ENCODE measurements around the gene RNU4-1.

Gene RNU4-1

DNA sequence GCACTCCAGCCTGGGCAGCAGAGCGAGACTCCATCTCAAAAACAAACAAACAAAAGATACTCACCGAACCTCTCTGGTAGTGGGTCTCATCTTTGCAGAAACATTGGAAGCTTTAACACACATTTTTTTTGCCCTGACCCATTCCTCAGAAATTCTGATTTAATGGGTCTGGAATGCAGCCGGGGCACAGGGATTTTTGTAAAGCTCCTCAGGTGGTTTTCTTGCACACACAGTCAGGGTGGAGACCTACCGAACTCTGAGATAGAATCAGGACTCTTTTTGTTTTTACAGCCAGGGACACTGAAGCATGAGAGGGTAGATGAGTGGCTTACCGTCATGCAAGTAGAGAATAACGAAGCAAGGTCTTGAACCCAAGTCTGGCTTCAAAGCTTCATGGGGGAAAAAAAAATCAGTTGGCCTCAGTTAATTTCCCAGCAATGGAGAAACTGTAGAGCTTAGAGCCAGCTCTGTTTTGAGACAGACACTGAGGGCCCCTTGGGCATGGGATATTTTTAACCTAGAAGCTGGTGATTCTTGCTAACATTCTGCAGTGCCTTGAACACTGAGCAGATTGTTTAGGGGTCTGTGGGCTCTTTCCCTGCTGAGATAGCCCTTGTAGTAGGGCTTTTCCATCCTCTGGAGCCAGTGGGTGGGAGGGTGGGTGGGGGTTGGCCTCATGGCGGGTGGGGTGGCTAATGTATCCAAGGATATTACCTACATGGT is 6.1 kb downstream of the RNU4-1 start:
- no peak overlapping the region for H3K9ac ChIP-seq (ENCODE audit: low read length)
- H3K27ac ChIP-seq (ENCODE audit: low read depth, low read length): no peak overlapping the region
- H3K27me3 ChIP-seq (ENCODE audit: control insufficient read depth in 1 of 2, insufficient read depth in 2 of 2, low read length in 2 of 2): no peaks in the 10 kb centered on the region
- no peaks in the 10 kb centered on the region for H3K36me3 ChIP-seq (ENCODE audit: insufficient read depth, low read length)
- H3K9me3 ChIP-seq (ENCODE audit: low read length): no peaks in the 10 kb centered on the region
- H3K4me1 ChIP-seq (ENCODE audit: insufficient read depth, low read length): no peaks in the 10 kb centered on the region
- H3K4me3 ChIP-seq (ENCODE audit: low read depth in 1 of 2, low read length in 2 of 2): no peak overlapping the region

DNA sequence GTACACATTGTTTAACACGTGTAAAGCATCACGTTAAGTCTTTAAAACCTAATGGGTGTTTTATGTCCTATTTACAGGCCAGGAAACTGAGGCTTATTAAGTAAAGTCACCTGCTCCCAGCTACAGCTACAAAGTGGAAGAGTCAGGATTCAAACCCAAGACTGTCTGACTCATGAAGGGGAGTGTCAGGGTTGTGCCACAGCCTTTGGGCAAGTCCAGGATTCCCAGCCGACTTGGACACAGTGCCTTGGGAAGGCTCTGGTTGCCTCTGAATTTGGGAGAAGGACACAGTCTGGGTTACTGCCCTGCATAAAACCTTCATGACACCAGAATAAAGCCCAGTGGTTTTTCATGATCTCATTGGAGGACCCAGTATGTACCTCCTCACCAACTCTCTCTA is 8.7 kb downstream of the RNU4-1 start:
- no peaks in the 10 kb centered on the region for H3K36me3 ChIP-seq (ENCODE audit: insufficient read depth, low read length)
- no peak overlapping the region for H3K4me3 ChIP-seq (ENCODE audit: low read depth in 1 of 2, low read length in 2 of 2)
- H3K27me3 ChIP-seq (ENCODE audit: control insufficient read depth in 1 of 2, insufficient read depth in 2 of 2, low read length in 2 of 2): no peaks in the 10 kb centered on the region
- no peak overlapping the region for H3K9ac ChIP-seq (ENCODE audit: low read length)
- no peak overlapping the region for H3K27ac ChIP-seq (ENCODE audit: low read depth, low read length)
- no peaks in the 10 kb centered on the region for H3K9me3 ChIP-seq (ENCODE audit: low read length)
- no peaks in the 10 kb centered on the region for H3K4me1 ChIP-seq (ENCODE audit: insufficient read depth, low read length)

DNA sequence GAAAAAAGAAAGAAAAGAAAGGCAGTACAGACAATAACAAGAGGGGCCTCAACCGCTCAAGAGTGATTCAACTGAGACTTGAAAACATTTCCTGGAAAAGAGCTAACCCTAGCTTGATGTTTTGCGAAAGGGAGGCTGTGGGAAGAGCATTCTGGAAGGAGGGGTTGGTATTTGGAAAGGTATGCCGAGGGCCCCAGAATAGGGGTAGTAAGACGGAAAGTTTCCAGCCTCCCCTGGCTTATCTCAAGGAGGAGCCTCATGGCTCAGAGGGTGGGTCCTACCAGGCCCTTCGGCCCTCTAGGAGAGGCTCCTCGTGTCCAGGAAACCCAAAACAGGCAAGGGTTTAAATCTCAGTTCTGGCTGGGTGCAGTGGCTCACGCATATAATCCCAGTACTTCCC is 9.7 kb downstream of the RNU4-1 start:
- Histone ChIP-seq H3K9me3 (ENCODE audit: low read length) (no peaks in the 10 kb centered on the region), H3K9ac (ENCODE audit: low read length) (no peak overlapping the region), H3K27me3 (ENCODE audit: control insufficient read depth in 1 of 2, insufficient read depth in 2 of 2, low read length in 2 of 2) (no peaks in the 10 kb centered on the region), H3K27ac (ENCODE audit: low read depth, low read length) (no peak overlapping the region), H3K4me1 (ENCODE audit: insufficient read depth, low read length) (no peaks in the 10 kb centered on the region), H3K4me3 (ENCODE audit: low read depth in 1 of 2, low read length in 2 of 2) (no peak overlapping the region), H3K36me3 (ENCODE audit: insufficient read depth, low read length) (no peaks in the 10 kb centered on the region)

DNA sequence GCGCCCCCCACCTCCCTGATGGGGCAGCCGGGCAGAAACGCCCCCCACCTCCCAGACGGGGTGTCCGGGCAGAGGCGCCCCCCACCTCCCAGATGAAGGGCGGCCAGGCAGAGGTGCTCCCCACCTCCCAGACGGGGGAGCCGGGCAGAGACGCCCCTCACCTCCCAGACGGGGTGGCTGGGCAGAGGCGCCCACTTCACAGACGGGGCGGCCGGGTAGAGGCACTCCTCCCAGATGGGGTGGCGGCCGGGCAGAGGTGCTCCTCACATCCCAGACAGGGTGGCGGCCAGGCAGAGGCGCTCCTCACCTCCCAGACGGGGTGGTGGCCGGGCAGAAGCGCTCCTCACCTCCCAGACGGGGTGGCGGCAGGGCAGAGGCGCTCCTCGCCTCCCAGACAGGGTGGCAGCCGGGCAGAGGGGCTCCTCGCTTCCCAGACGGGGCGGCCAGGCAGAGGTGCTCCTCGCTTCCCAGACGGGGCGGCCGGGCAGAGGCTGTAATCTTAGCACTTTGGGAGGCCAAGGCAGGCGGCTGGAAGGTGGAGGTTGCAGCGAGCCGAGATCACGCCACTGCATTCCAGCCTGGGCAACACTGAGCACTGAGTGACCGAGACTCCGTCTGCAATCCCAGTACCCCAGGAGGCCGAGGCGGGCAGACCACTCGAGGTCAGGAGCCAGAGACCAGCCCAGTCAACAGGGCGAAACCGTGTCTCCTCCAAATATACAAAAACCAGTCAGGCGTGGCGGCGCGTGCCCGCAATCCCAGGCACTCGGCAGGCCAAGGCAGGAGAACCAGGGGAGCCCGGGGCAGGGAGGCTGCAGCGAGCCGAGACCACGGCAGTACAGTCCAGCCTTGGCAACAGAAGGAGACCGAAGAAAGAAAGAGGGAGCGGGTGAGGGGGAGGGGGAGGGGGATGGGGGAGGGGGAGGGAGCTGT is 14.6 kb downstream of the RNU4-1 start:
- Histone ChIP-seq H3K27ac (ENCODE audit: low read depth, low read length) (no peak overlapping the region), H3K4me3 (ENCODE audit: low read depth in 1 of 2, low read length in 2 of 2) (no peak overlapping the region), H3K36me3 (ENCODE audit: insufficient read depth, low read length) (no peaks in the 10 kb centered on the region), H3K4me1 (ENCODE audit: insufficient read depth, low read length) (no peaks in the 10 kb centered on the region), H3K27me3 (ENCODE audit: control insufficient read depth in 1 of 2, insufficient read depth in 2 of 2, low read length in 2 of 2) (no peaks in the 10 kb centered on the region), H3K9me3 (ENCODE audit: low read length) (no peaks in the 10 kb centered on the region), H3K9ac (ENCODE audit: low read length) (no peak overlapping the region)

DNA sequence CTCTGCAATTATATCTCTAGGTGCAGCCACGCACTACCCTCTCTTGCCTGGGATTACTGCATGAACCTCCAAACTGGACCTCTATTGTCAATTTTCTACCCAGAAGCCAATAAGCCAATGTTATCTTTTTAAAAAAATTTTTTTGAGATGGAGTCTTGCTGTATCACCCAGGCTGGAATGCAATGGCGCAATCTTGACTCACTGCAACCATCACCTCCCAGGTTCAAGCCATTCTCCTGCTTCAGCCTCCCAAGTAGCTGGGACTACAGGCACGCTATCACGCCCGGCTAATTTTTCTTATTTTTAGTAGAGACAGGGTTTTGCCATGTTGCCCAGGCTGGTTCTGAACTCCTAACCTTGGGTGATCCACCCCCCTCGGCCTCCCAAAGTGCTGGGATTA is 16.3 kb downstream of the RNU4-1 start:
- no peaks in the 10 kb centered on the region for H3K27me3 ChIP-seq (ENCODE audit: control insufficient read depth in 1 of 2, insufficient read depth in 2 of 2, low read length in 2 of 2)
- no peak overlapping the region for H3K9ac ChIP-seq (ENCODE audit: low read length)
- no peaks in the 10 kb centered on the region for H3K4me1 ChIP-seq (ENCODE audit: insufficient read depth, low read length)
- H3K27ac ChIP-seq (ENCODE audit: low read depth, low read length): no peak overlapping the region
- no peaks in the 10 kb centered on the region for H3K36me3 ChIP-seq (ENCODE audit: insufficient read depth, low read length)
- H3K4me3 ChIP-seq (ENCODE audit: low read depth in 1 of 2, low read length in 2 of 2): no peak overlapping the region
- no peaks in the 10 kb centered on the region for H3K9me3 ChIP-seq (ENCODE audit: low read length)

DNA sequence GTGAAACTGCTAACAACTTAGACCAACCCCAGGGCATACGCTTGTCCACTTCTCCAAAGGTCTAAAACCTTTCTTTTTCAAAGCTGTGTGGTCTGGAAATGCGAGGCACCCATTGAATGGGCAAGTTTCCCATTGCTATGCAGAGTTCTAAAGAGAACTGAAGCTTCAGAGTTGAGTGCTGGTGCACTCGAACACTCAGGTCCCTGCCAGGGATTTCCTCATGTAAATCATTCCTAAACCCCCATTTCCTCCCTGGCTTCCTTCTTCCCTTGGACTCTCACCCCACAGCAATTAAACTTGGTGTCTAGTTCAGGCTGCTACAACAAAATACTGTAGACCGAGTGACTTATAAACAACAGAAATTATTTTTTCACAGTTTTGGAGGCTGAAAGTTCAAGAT is 25.3 kb downstream of the RNU4-1 start:
- H3K9ac ChIP-seq (ENCODE audit: low read length): no peak overlapping the region
- peaks cover 24% of the 10 kb centered on the region for H3K4me1 ChIP-seq (ENCODE audit: insufficient read depth, low read length)
- H3K9me3 ChIP-seq (ENCODE audit: low read length): no peaks in the 10 kb centered on the region
- no peaks in the 10 kb centered on the region for H3K36me3 ChIP-seq (ENCODE audit: insufficient read depth, low read length)
- no peak overlapping the region for H3K4me3 ChIP-seq (ENCODE audit: low read depth in 1 of 2, low read length in 2 of 2)
- no peaks in the 10 kb centered on the region for H3K27me3 ChIP-seq (ENCODE audit: control insufficient read depth in 1 of 2, insufficient read depth in 2 of 2, low read length in 2 of 2)
- no peak overlapping the region for H3K27ac ChIP-seq (ENCODE audit: low read depth, low read length)

DNA sequence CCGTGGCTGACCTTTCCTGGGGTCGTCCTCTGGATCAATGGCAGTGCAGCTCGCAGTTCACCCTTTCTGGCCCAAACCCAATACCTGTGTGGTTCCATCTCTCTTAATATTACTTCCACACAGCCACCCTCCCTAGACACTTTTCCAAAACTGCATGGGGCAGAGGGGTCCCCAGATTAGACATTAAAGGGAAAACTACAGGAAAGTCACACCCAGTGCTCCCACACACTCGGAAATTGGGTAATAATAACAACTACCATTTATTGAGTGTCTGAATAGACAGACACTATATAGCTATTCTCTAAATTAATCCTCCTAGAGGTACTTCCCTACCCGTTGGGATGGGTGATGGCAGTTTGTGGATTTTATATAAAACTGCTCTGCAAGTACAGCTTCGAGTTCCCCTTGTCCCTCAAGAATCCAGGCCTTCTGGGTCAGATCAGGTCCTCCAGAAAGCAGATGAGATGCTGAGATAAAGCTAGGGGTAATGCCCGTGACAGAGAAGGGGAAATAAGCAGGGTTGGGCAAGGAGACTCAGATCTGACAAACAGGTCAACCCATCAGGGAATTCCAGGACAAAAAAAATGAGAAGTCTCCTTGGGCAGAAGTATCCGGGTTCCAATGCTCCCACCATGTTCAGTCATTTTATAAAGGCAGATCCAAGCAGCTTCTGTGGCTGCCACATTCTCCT is 26.7 kb downstream of the RNU4-1 start:
- Histone ChIP-seq H3K4me3 (ENCODE audit: low read depth in 1 of 2, low read length in 2 of 2) (no peak overlapping the region), H3K27ac (ENCODE audit: low read depth, low read length) (no peak overlapping the region), H3K27me3 (ENCODE audit: control insufficient read depth in 1 of 2, insufficient read depth in 2 of 2, low read length in 2 of 2) (no peaks in the 10 kb centered on the region), H3K9ac (ENCODE audit: low read length) (no peak overlapping the region), H3K4me1 (ENCODE audit: insufficient read depth, low read length) (peaks cover 37% of the 10 kb centered on the region), H3K9me3 (ENCODE audit: low read length) (no peaks in the 10 kb centered on the region), H3K36me3 (ENCODE audit: insufficient read depth, low read length) (no peaks in the 10 kb centered on the region)

DNA sequence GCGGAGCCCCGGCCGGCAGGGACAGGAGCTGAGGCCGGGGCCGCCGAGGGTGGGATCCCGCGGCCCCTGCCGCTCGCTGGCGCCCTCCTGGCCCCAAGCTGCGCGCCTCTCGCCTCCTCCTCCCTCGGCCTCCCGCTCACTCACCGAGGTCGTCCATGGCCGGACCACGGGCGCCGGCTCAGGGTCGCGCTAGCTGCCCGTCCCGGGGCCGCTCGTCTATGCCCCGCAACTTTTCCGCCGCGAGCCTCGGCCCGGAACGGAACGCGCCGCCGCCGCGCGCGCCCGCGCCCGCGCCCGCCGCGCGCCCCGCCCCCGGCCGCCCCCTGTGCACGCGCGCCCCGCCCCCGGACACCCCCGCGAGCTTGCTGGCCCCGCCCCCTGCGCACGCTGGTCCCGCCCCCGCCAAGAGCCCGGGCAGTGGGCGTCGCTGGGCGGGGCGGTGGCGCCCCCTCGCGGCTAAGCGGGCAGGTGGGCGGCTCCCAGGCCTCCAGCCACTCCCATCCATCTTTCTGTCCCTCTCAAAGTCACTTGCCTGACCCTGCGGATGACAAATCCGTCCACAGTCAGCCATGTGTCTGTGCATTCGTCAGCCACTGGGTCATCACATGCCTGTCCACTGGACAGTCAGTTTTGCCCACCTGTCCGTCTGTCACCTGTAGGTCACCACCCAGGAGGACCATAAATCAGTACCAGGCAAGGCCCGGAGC is 27.4 kb downstream of the RNU4-1 start, which contains the start of gene PXN:
Gene PXN, minus strand, starts transcription at position 258 of the 707 bp plus-strand sequence. Its CDS starts 101 bp downstream, at position 157.
- Histone ChIP-seq H3K27ac (ENCODE audit: low read depth, low read length) (peak within 1 kb of the TSS; percentile 88), H3K4me1 (ENCODE audit: insufficient read depth, low read length) (peaks cover 44% of the 10 kb centered on the region), H3K27me3 (ENCODE audit: control insufficient read depth in 1 of 2, insufficient read depth in 2 of 2, low read length in 2 of 2) (no peaks in the 10 kb centered on the region), H3K4me3 (ENCODE audit: low read depth in 1 of 2, low read length in 2 of 2) (peak within 1 kb of the TSS; percentile 81 to 90), H3K36me3 (ENCODE audit: insufficient read depth, low read length) (no peaks in the 10 kb centered on the region), H3K9me3 (ENCODE audit: low read length) (no peaks in the 10 kb centered on the region), H3K9ac (ENCODE audit: low read length) (peak within 1 kb of the TSS; percentile 96)

DNA sequence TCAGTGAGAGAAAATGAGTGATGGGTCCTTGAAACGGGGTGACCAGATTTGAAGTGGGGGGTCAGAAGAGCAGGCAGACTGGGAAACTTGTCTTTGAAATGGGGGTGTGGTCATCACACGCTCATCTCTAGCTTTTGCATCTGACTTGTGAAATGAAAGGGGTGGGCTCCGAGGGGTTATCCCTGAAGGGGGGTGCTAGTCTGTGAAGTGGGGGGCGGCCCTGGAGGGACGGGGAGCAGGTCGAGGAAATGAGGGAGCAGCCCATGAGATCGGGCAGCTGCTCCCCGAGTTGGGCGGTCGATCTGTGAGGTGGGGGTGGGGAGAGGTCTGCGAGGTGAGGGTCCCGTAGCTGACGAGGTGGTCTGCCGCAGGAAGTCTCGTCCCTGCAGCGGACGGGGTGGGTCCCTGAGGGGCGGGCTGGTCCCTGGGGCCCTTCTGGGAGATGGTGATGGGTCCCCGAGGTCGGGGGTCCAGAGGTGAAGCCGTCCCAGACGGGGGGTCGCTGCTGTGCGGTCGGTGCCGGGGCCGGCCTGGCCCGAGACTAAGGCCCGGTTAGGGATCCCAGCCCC is 28.0 kb downstream of the RNU4-1 start:
- H3K27ac ChIP-seq (ENCODE audit: low read depth, low read length): peak overlapping the region; percentile 88
- H3K27me3 ChIP-seq (ENCODE audit: control insufficient read depth in 1 of 2, insufficient read depth in 2 of 2, low read length in 2 of 2): no peaks in the 10 kb centered on the region
- peak overlapping the region; percentile 96 for H3K9ac ChIP-seq (ENCODE audit: low read length)
- no peaks in the 10 kb centered on the region for H3K9me3 ChIP-seq (ENCODE audit: low read length)
- peak overlapping the region; percentile 81 to 90 for H3K4me3 ChIP-seq (ENCODE audit: low read depth in 1 of 2, low read length in 2 of 2)
- no peaks in the 10 kb centered on the region for H3K36me3 ChIP-seq (ENCODE audit: insufficient read depth, low read length)
- peaks cover 44% of the 10 kb centered on the region for H3K4me1 ChIP-seq (ENCODE audit: insufficient read depth, low read length)

DNA sequence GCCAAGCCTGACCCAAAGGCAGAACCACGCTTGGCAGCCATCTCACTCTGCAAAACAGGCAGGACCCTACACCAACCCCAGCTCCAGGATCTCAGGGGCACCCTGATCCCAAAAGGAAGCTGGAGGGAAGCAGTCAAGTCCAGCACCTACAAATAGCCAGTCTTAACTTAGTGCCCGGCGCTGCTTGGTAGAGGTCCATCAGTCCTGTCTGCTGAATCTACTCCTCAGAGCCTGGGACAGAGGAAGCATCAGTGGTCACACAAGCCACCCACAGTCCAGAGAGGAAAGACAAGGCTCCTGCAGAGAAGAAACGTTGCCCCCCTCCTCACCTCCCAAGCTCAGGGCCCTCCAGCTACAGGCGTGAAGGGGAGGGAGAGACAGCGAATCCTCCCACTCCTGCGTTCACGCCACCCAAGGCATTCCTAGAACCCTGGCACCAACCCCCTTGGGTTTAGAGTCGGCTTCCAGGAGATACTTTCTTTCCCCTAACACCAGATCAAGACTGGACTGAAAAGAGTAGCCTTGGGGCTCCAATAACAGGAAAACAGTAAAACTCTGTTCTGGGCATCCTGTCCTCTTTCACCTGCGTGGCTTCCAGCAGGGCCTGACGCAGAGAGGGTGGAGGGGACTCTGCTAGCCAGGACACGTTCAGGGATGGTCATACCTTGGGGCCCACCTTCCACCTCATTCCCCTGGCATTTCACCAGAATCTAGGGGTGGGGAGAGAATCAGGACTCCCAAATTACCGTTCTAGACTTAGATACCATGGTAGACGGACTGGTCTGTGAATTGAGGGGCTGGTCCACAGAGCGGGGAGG is 28.7 kb downstream of the RNU4-1 start:
- Histone ChIP-seq H3K36me3 (ENCODE audit: insufficient read depth, low read length) (no peaks in the 10 kb centered on the region), H3K27me3 (ENCODE audit: control insufficient read depth in 1 of 2, insufficient read depth in 2 of 2, low read length in 2 of 2) (no peaks in the 10 kb centered on the region), H3K4me1 (ENCODE audit: insufficient read depth, low read length) (peaks cover 51% of the 10 kb centered on the region), H3K27ac (ENCODE audit: low read depth, low read length) (peak overlapping the region; percentile 88), H3K4me3 (ENCODE audit: low read depth in 1 of 2, low read length in 2 of 2) (peak overlapping the region; percentile 81 to 90), H3K9ac (ENCODE audit: low read length) (peak overlapping the region; percentile 96), H3K9me3 (ENCODE audit: low read length) (no peaks in the 10 kb centered on the region)

Data from muscle layer of colon (tissue), 2 donors.